Mucosa of gallbladder (tissue), 1 donor: Measurements from ENCODE around the gene TMEM119. TPM values are rescaled to one million over a fixed set of nuclear protein-coding genes. Genes with fewer than 3 reads are reported as not detected.
"Not testable (repeated sequence)": the region's sequence is repeated elsewhere in the genome, so short reads cannot be mapped to it uniquely, and the experiment has no call there.

Source experiments
- DNase-seq: peaks from one replicate; pipeline ENCODE4 v3.0.0-alpha.2; 2020; ENCODE audit warnings: low spot score
- total RNA-seq: library from RNA; stranded (reverse); gene quantifications from one replicate; pipeline ENCODE4 v1.2.1, GENCODE V29; 2021
- donor health status: DM: no; HTN: no; CAD: no.

TMEM119 gene
- total RNA-seq, 1 donor from 2014 or later: 10.6 TPM

DNA sequence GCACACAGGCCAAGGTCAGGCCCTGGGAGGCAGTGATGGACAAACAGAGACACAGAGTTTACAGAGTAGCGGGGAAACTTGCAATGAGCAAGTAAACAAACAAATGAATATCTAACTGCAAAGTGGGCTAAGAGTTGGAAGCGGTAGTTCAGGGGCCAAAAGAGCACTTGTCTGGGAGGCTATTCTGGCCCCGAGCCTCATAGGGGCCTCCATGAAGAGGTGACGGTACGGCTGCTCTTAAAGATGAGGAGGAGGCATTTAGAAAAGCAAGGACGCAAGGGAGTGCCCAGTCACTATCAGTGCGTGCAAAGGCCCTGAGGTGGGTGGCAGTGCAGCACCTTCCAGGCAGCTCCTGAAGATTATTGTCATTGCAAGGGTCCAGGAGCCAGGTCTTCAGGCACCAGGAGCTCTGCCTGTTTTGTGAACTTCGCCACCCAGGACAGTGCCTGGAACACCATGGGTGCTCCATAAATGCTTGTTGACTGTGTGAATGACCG lies 4.4 kb upstream of the TMEM119 start:
- no peak for DNase-seq

DNA sequence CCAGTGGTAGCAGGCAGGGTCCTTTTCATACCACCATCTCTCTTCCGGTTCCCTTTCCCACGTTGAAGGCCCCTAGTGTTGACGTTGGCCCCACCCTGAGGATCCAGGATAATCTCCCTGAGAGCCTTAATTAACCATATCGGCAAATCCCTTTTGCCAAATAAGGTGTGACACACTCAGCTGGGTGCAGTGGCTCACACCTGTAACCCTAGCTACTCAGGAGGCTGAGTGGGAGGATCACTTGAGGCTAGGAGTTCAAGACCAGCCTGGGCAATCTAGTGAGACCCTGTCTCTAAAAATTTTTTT lies 2.8 kb upstream of the TMEM119 start:
- DNase-seq: no peak

DNA sequence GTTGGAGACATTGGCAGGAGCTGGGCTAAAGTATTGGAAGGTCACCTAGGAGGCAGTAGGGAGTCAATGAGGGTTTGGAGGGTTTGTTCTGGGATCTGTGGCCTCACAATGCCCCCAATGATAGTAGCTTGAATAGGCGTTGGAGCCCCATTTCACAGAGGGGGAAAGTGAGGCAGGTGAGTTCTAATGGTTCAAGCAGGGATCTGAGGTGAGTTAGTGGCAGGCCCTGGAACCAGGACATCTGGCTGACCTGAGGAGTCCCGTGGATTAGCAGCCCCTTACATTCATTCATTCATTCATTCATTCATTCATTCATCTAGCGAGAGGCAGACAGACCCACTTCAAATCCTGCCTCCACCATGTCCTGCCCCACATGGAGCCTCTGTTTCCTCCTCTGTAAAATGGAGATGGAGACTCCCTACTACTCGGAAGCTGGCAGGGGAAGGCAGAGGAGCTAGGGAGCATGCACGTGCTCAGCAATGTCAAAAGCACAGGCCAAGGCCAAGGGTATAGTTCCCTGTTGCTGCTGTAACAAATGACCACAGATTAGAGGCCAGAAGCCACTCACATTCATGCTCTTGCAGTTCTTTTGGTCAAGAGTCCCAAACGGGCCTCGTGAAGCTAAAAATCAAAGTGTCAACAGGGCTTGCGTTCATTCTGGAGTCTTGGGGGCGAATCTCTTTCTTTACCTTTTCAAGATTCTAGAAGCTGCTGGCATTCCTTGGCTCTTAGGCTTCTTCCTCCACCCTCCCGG lies 2.2 kb upstream of the TMEM119 start:
- DNase-seq: no peak

DNA sequence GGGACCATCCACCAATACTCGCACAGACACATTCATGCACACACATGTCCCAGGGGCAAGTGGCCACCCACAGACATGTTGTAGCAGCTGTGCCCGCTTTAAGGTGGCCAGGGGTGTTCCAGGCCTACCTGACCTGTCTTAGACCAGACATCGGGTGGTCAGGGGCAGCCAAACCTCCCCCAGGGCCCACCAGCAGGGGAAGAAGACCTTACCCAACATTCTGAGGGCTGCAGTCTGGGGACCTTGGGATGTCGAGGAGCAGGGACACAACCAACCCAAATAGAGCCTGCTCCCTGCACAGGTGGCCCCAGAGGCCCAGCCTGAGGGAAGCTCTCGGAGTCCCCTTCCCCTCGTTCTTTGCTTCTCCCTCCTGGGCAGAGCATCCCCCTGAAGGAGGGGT lies 1.7 kb upstream of the TMEM119 start:
- no peak for DNase-seq

DNA sequence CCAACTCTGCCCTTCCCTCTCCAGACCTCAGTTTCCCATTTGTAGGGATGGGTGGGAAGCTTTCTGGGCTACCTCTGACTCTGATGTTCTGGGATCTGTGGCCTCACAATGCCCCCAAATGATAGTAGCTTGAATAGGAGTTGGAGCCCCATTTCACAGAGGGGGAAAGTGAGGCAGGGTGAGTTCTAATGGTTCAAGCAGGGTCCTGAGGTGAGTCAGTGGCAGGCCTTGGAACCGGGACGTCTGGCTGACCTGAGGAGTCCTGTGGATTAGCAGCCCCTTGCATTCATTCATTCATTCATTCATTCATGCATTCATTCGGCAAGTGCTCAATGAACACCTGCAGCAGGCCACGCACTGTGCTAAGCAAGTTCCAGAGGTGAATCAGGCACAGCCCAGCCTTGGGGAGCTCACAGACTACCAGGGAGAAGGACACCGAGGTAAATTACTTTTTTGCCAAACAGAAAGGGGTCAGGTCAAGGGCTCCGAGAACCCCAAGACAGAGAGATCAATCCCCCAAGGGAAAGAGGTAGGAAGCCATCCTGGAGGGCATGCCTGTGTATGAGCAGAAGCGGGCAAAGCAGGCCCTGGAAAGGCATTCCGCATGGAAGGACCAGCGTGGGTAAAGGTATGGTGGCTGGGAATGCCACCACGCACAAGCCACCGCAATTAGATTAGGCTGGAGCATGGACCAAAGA lies 818 bp upstream of the TMEM119 start:
- DNase-seq: no peak

DNA sequence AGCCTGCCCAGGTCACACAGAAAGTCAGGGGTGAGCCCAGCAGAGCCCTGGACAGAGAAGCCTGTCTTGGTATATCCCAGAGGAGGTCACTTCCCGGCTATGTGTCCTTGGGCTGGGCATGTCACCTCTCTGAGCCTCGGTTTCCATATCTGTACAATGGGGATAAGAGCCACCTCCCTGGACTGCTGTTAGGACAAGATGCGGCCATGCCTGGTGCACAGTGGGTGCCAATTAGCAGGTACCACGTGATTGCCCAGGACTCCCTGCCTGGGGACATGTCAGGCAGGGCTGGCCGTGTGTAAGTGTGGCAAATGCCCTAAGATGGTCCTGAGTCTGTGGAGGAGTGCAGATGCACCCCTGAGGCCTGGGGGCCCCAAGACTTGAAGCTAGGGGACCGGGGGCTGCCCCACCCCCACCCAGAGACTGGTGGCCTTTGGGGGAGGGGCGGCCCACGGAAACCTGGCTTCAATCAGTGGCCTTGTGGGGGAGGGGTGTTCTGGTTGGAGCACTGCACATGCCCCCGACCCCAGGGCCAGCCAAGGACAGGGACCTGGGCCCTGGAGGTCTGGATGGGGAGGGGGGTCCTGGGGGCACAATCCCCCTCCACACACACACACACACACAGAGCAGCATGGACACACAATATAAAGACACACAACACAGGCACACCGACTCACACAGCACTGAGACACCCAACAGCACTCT lies 878 bp downstream of the TMEM119 start:
- DNase-seq: no peak

DNA sequence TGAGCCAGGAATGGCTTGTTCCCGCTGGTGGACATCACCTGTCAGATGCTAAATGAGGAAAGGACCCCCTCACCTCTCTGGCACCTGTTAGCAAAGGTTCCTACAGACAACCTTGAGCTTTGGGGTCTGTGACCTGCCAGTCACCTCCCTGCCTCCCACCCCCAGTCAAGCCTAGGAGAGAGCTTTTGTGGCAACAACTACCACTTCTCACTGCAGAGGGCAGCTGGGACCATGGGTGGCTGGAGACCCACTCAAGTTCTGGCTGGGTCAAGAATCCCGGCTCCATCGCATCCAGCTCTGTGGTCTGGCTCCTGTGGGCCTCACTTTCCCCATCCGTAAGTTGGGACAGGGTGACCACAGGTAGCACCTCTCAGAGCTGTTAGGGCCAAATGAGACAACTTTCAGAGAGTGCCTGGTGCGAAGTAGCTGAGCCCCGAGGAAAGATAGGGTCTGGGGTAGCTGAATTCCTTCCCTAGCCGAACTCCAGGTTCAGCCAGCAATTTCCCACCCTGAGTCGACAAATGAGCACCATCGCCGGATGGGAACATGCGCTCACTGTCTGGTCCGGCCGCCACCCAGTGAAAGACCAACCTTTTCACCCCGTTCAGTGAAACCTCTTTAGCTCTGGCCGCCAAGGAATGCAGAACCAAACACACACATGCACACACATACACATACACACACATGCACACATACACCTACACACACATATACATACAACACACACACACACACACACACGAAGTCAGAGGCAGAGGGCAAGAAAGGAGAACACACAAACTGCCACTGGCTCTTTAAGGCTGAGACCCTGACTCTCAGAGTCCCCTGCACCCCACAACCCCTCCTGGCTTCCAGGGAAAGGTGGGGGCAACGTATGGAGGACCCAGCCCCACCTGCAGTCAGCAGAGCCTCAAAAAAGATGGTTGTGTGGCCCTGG lies 1.9 kb downstream of the TMEM119 start:
- no peak for DNase-seq

DNA sequence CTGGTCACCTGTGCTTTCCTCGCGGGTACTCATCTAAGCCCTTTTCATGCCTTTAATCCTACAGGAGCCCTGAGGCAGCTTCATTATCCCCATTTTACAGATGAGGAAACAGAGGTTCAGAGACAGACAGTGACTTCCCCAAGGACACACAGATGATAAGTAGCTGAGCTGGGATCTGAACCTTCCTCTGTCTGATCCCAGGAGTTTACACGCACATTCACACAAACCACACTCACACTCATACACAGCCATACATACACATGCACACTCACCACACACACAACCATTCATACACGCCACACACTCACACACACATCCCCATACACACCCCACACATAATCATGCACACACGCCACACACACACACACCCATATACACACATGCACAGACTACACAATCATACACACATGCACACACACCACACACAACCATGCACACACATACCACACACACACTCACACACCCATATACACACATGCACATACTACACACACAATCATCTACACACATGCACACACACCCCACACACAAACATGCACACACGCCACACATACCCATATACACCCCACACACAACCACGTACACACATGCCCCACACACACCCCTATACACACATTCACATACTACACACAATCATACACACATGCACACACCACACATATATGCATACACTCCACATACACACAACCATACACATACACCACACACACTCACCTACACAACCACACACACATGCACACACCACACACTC lies 2.7 kb downstream of the TMEM119 start:
- no peak for DNase-seq

DNA sequence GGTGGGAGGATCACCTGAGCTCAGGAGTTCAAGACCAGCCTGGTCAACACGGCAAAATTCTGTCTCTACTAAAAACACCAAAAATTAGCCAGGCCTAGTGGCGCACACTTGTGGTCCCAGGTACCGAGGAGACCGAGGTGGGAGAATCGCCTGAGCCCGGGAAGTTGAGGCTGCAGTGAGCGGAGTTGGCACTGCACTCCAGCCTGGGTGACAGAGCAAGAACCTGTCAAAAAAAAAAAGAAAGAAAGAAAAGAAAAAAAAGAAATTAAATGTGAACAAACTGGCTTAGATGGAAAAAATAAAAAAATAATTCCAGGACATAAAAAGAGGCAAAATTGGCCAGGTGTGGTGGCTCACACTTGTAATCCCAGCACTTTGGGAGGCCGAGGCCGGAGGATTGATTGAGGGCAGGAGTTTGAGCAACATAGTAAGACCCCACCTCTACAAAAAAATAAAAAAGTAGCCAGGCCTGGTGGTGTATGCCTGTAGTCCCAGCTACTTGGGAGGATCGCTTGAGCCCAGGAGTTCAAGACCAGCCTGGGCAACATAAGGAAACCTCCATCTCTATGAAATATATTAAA lies 3.5 kb downstream of the TMEM119 start:
- no peak for DNase-seq

DNA sequence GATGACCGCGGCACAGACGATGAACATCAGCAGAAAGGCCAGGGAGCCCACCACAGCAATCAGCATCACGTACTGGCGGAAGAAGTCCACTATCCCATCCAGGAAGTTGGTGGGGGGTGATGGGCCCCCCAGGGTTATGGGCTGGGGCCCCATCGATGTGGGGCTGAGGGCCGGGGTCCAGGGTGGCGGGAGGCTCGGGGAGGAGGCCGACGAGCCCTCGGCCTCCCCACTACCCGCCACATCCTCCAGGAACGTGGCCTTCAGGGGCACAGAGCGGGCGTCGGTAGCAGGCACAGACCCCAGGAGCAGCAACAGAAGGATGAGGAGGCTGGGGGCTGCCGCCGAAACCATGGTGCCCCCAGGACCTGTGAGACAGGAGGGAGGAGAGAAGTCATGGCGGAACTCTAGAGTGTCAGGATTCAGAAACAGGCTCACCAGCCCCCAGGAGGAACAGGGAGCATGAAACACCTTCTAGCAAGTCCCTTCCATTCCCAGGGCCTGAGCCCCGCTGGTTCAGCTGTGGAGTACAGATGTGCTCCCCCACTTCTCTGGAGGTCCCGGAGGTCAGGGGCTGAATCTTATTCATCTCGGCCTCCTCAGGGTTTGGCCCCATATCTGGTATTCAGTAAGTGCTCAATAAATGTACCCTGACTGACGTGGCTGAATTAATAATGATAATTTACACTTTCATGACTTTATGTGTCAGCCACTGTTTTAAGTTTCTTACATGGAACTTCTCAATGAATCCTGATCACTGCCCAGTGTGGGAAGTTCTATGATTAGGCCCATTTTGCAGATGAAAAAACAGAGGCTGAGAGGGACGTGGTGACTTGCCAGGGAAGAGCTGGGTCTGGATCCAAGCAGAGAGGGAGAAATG lies 5.6 kb downstream of the TMEM119 start:
- no peak for DNase-seq

DNA sequence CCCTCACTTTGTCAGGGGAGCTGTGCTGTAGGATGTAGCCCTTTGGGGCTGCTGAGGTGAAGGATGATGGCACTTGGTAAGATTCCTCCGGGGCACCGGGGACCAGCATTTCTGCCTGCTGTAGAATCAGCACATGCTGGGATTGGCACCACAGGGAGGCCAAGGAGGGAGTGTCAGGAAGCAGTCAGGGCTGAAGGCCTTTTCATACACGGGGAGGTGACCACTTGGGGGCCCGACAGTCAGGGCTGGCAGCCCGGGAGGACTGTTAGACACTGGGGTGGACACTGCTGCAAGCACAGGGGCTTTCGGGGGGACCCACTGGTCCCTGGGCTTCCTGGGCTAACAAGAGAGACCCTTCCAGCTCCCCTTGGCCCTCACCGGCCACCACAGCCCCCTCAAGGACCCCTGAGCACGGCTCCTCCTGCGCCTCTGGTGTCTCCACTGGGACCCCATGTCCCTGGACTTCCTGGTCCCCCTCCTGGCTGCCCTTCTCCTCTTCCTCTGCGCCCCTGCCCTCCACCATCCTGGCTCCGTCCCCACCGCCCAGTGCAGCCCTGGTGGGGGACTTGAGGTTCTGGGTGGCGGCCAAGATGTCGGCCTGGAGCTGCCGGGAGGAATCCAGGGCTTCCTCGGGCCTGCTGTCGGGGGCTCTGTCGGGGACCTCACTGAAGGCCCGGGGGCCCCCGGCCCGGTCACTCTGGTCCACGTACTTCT lies 6.5 kb downstream of the TMEM119 start:
- DNase-seq: no peak

DNA sequence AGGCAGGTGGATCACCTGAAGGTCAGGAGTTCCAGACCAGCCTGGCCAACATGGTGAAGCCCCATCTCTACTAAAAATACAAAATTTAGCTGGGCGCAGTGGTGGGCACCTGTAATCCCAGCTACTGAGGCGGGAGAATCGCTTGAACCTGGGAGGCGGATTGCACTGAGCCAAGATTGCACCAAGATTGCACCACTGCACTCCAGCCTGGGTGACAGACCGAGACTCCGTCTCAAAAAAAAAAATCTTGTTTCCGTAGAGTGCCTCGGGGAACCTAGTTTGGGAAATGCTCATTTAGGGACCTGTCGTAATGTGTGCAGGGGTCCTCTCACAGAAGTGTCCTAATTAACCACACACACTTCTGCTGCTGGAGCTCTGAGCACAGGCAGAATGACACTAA lies 7.4 kb downstream of the TMEM119 start:
- DNase-seq: not testable (repeated sequence)

DNA sequence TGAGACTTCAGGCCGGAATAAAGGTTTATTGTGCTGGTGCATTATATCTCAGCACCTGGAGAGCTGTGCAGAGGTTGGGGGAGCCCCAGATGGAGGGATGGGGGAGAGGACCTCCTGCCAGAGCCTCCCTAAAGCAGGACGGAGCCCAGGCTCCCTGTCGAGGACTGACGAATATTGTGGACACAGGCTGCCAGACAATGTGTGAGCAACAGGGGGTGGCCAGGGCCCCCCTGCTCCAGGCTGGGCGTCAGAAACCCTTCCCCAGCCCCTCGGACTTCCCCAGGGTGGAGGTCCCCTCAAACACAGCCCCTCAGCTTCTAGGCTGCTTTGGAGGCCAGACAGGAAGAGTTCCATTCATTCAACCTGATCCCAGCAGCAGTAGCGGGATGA lies 8.0 kb downstream of the TMEM119 start:
- no peak for DNase-seq

DNA sequence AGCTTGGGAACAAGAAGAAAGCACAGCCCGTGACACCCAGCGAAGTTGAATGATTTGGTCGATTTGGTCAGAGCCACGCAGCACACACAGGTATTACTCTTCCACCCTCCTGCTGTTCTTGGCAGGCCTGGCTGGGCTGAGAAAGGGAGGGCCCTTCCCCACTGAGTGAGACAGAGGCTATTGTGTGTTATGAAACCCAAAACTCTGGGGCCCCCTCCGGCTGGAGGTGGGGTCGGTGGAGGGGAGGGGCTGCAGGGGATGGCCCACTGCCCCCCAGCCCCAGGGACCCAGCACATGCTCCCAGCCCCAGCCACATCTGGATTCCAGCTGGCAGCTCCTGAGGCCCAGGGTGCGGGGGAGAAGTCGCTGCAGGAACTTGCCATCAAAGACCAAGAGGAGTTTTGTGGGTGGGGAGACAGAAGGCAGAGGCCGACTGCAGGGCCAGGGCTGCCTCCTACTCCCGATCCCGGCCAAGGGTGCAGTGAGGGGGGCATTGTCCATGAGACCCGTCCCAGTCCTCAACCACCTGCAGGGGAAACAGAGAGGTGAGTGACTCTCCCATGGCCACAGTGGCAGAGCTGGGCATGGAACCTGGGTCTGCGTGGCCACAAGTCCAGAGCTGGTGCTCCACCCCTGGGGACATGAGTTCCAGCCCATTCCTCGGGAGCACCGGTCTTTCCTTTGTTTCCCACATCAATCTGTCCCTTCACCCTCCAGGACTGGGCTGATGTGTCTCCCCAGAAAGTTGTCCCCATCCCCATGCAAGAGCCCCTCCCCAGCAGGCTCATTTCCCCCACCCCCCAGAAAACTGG lies 8.7 kb downstream of the TMEM119 start:
- DNase-seq: no peak

DNA sequence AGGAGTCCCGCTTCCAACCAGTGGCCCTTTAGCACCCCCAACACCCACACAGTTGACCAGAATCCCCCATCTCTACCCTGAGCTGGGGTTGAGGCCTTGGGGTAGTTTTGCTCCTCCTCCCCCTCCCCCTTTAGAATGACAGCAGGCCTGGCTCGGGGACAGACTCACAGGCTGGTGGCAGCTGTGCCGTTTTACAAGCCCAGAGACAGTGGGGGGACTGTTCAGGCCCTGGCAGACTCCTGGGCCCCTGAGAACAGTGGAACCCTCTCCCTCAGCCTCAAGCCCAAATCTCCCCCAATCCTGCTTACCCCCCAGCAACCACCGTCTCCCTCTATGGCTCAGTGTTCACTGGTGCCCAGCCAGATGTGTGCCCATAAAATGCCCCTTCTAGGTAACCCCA lies 10.1 kb downstream of the TMEM119 start:
- no peak for DNase-seq

DNA sequence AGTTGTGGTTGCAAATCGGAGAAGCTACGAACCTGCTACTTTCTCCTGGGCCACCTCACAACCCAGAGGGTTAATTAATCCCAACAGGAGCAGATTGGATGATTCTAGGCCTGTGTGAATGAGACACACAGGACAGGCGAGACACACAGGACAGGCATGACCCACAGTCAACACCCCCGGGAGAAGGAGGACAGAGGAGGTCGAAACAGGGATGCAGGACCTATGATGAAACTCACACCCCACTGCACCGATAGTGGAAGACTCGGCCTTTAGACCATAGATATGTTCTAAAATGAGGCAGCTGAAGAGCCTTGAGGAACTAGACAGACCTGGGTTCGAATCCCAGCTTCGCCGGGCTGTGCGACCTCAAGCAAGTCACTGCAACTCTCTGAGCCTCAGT lies 11.6 kb downstream of the TMEM119 start:
- DNase-seq: no peak

DNA sequence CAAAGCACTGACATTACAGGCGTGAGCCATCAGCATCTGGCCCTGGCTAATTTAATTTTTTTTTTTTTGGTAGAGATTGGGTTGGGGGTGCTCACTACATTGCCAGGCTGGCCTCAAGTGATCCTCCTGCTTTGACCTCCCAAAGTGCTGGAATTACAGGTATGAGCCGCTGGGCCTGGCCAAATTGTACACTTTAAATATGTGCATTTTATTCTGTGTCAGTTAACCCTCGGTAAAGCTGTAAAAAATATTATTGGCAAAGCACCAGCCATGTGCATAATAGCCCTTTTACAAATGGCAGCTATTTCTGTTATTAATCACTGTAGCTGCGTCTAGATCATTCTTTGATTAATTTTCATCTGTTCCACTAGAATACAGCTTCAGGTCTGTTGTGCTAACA lies 12.0 kb downstream of the TMEM119 start:
- no peak for DNase-seq

DNA sequence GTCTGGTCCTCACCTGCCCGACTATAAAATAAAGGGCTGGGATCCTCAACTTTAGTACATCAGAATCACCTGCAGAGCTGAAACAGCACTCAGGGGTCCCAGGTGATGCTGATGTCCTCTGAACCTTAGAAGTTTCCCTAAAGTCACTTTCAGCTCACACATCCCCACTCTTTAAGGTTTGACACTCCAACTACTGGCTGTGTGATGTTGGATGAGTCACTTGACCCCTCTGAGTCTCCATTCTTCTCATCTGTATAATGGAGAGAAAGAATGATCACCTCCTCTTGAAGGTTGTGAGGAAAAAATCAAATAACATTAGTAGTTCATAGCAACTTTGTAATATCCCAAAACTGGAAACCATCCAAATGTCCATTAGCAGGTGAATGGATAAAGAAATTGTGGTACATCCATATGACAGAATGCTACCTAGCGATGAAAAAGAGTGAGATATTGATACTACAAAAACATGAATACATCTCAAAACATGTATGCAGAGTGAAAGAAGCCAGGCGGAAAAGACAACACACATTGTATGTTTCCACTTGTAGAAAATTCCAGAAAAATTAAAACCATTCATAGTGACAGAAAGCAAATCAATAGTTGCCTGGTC lies 13.3 kb downstream of the TMEM119 start:
- DNase-seq: no peak
